NCI-H2107 (cell line): ENCODE data around the gene TNS4.

Source experiments
- DNase-seq: peaks from one replicate; lab custom pipeline; 2025; lab: John Stamatoyannopoulos, UW

TNS4 gene

GRCh38 chr17:40472733-40473452 lies 28.5 kb downstream of the TNS4 start:
- DNase-seq = no peak

- DNase-seq = no peak
Measured at GRCh38 chr17:40471846-40472732, 29.3 kb downstream of the TNS4 start.

- DNase-seq = no peak
Measured at GRCh38 chr17:40470932-40471828, 30.2 kb downstream of the TNS4 start.

GRCh38 chr17:40469805-40470675 lies 31.4 kb downstream of the TNS4 start:
- no peak for DNase-seq

DNA sequence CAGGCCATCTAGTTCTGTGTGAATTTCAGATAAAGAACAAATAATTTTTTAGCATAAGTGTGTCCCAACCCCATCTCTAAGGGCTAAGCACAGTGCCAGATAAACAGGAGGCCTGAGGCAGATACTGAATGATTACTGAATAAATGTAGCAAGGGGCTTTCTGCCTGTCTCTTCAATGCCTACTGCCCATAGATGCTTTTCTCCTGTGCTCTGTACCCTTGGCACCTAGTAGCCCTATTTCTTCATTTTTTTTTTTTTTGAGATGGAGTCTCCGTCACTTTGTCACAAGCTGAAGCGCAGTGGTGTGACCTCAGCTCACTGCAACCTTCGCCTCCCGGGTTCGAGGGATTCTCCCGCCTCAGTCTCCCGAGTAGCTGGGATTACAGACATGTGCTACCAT lies 32.9 kb downstream of the TNS4 start:
- DNase-seq = no peak

GRCh38 chr17:40467281-40467867 lies 34.0 kb downstream of the TNS4 start:
- no peak for DNase-seq

GRCh38 chr17:40466298-40466971 lies 35.0 kb downstream of the TNS4 start:
- no peak for DNase-seq

GRCh38 chr17:40464392-40464855 lies 37.0 kb downstream of the TNS4 start:
- DNase-seq = no peak

- DNase-seq = no peak
Measured at GRCh38 chr17:40463122-40463550, 38.3 kb downstream of the TNS4 start.

DNA sequence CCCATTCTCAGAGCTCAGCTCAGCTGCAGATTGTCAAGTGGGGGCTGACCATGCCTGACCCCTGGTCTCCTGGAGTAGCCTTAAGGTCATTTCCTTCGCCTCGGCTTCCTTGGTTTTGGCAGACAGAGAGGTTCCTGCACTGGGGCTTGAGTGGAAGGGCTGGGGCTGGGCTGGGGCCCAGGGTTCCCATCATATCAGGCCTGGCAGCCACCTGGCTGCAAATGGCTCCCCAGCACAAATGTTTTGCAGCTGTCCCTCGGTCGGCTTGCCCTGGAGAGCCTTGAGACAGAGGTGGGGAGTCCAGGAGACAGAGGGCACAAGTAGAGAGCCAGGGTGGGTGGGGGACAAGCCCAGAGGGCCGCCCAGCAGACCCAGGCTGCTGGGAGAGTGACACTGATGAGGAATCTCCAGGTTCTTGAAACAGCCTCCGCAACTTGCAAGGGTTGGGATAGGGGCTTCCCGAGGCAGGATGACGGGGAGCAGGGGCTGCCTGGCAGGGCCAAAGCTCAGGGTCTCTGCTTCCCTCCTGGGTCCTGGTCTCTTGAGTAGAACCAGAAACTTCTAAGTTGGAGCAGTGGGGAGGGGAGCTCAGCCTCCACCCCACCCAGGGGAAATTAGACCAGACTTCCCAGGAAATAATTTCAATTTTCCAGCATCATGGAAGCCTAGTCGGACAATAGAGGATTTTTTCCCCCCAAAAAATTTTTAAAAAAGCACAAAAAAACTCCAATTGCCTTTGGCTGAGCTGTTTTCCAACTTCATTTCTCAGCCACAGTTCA lies 38.9 kb downstream of the TNS4 start:
- DNase-seq = no peak

- no peak for DNase-seq
Measured at GRCh38 chr17:40461732-40462342, 39.6 kb downstream of the TNS4 start.

- DNase-seq = no peak
Measured at GRCh38 chr17:40460968-40461731, 40.3 kb downstream of the TNS4 start.

- DNase-seq = no peak
Measured at GRCh38 chr17:40460604-40460967, 40.8 kb downstream of the TNS4 start.

- DNase-seq = no peak
Measured at GRCh38 chr17:40459636-40460603, 41.5 kb downstream of the TNS4 start.

DNA sequence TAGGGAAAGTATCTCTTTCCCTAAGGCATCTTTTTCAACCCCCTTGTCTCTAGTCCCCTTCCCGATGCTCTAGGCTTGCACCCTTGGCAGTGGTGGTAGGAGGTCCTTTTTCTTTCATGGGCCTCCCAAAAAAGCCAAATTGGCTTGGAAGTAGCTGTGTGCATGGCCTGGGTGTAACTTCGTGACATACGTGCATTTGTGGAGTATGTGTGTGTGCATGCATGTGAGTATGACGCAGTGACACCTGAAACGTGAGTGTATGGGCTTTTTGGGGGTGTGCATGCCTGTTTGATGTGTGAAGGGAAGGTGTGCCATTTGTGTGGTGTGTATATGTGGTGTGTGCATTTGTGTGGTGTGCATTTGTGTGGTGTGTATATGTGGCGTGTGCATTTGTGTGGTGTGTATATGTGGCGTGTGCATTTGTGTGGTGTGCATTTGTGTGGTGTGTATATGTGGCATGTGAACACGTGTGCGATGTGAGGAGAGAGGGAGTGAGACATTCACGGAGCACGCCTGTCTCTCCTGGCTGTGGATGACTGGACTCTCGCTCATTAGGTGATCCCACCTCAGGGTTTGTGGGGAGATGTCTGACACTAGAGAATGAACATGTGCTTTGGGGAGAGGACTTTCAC lies 42.5 kb downstream of the TNS4 start:
- no peak for DNase-seq

- no peak for DNase-seq
Measured at GRCh38 chr17:40457964-40458791, 43.2 kb downstream of the TNS4 start.
